ENCODE results near the gene SYMPK.
"Not testable (repeated sequence)": the region's sequence is repeated elsewhere in the genome, so short reads cannot be mapped to it uniquely, and the experiment has no call there.

Gene SYMPK

DNA sequence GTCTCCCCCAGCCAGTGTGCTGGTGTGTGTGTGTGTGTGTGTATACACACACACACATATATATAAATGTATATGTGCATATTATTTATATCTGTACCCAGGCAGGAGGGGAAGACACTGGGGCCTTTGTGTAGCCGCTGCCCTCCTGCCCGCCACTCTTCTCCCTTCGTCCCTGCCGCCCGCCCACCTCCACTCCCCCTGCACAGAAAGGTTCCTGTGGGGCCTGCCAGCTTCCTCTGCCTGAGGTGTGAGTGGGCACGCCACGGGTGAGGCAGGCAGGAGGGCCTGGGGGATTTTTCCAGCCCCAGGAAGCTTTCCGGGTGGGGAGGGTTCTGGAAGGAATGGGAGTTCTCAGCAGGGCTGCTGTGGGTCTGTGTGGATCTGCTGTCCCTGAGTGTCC is 16.1 kb upstream of the SYMPK start:
- H3K27ac ChIP-seq (ENCODE audit: insufficient read depth, low read length, poor library complexity, severe bottlenecking) = no peak overlapping the region
- H3K4me3 ChIP-seq (ENCODE audit: insufficient read depth, low read depth, low read length, poor library complexity, severe bottlenecking) = no peak overlapping the region
- DNase-seq = no peak
- no peaks in the 10 kb centered on the region for H3K27me3 ChIP-seq (replicated peaks; ENCODE audit: control insufficient read depth, insufficient read depth, low read length, poor library complexity, severe bottlenecking)
- H3K9me3 ChIP-seq (ENCODE audit: control insufficient read depth, low read length) = no peaks in the 10 kb centered on the region
- H3K4me1 ChIP-seq (ENCODE audit: control insufficient read depth, insufficient read depth, low read length, poor library complexity, severe bottlenecking) = peaks cover 21% of the 10 kb centered on the region
- no peaks in the 10 kb centered on the region for H3K36me3 ChIP-seq (ENCODE audit: control insufficient read depth, insufficient read depth, low read length)

DNA sequence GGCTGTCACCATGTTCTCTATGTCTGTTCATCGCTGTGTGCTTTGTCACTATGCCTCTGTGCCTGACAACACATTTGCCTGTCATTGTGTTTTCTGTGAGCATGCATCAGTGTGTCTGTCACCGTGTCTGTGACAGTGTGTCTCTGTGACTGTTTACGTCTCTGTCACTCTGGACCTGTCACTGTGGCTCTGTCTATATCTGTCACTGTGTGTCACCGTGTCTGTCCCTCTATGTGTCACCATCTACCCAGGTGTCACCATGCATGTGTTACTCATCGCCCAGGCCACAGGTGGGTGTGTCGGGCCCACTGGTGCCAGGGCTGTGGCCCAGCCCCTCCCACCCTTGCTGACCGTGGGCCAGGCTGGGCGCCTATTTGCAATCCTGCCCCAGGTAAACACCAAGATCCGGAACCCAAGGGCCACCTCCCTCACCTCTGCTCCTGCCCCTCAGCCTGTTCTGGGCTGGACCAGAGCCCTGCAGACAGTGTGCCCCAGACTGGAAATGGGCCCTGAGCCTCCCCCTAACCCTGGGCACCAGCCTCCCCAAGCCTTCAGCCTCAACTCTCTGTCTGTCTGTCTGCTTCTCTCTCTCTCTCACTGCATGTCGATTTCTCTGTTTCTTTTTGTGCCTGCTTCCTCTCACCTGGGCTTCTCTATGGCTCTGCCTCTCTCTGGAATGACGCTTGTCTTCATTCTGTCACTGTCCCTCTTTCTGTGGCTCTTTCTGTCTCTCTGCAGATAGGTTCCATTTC is 15.3 kb upstream of the SYMPK start:
- no peaks in the 10 kb centered on the region for H3K27me3 ChIP-seq (replicated peaks; ENCODE audit: control insufficient read depth, insufficient read depth, low read length, poor library complexity, severe bottlenecking)
- H3K4me1 ChIP-seq (ENCODE audit: control insufficient read depth, insufficient read depth, low read length, poor library complexity, severe bottlenecking) = peaks cover 16% of the 10 kb centered on the region
- no peak for DNase-seq
- H3K4me3 ChIP-seq (ENCODE audit: insufficient read depth, low read depth, low read length, poor library complexity, severe bottlenecking) = no peak overlapping the region
- H3K27ac ChIP-seq (ENCODE audit: insufficient read depth, low read length, poor library complexity, severe bottlenecking) = no peak overlapping the region
- H3K36me3 ChIP-seq (ENCODE audit: control insufficient read depth, insufficient read depth, low read length) = no peaks in the 10 kb centered on the region
- H3K9me3 ChIP-seq (ENCODE audit: control insufficient read depth, low read length) = no peaks in the 10 kb centered on the region

DNA sequence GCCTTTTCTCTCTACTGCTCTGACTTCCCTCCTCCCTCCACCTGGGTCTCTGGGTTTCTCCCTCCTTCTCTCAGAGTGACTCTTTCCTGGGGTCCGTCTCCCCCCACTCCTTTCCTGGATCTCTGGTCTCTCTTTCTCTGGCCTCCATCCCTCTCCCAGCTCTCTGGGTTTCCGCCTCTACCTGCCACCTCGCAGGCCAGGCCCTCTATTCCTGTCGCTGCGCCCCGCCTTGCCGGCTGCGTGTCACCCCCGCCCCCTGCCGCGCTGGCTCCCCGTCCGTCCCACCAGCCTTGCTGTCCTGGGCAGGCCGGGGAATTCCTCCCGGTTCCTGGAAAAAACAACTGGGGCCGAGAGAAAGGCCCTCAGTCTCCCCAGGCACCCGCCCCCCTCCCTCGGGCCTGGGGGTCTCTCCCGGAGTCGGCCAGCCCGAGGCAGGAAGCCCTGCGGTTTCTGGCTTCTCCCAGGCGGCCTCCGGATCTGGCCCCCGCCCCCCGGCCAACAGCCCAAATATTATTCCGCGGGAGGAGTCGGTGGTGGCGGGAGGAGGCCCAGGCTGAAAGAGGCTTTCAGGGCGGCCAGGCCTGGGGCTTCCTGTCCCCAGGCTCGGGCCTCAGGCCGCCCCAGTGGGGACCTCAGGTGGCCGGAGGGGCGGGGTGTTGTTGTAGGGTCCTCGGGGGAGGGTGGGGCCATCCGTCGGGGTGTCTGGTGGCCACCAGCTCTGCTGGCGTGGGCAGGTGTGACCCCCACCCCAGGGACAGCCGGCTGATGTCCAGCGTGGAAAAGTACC is 13.7 kb upstream of the SYMPK start:
- H3K27me3 ChIP-seq (replicated peaks; ENCODE audit: control insufficient read depth, insufficient read depth, low read length, poor library complexity, severe bottlenecking) = no peaks in the 10 kb centered on the region
- H3K27ac ChIP-seq (ENCODE audit: insufficient read depth, low read length, poor library complexity, severe bottlenecking) = peak overlapping the region; percentile 21
- DNase-seq = no peak
- H3K4me3 ChIP-seq (ENCODE audit: insufficient read depth, low read depth, low read length, poor library complexity, severe bottlenecking) = peak overlapping the region; percentile 15
- peaks cover 8% of the 10 kb centered on the region for H3K4me1 ChIP-seq (ENCODE audit: control insufficient read depth, insufficient read depth, low read length, poor library complexity, severe bottlenecking)
- no peaks in the 10 kb centered on the region for H3K9me3 ChIP-seq (ENCODE audit: control insufficient read depth, low read length)
- H3K36me3 ChIP-seq (ENCODE audit: control insufficient read depth, insufficient read depth, low read length) = no peaks in the 10 kb centered on the region

DNA sequence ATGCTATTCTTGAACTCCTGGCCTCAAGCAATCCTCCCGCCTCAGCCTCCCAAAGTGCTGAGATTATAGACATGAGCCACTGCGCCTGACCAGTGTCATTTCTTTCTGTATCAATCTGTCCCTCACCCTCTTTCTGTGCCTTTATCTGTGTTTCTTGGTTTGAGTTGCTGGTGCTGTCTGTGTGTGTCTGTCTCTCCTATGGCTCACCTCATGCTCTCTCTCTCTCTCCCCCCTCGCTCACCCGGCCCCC is 13.1 kb upstream of the SYMPK start:
- no peak for DNase-seq
- H3K27me3 ChIP-seq (replicated peaks; ENCODE audit: control insufficient read depth, insufficient read depth, low read length, poor library complexity, severe bottlenecking) = no peaks in the 10 kb centered on the region

DNA sequence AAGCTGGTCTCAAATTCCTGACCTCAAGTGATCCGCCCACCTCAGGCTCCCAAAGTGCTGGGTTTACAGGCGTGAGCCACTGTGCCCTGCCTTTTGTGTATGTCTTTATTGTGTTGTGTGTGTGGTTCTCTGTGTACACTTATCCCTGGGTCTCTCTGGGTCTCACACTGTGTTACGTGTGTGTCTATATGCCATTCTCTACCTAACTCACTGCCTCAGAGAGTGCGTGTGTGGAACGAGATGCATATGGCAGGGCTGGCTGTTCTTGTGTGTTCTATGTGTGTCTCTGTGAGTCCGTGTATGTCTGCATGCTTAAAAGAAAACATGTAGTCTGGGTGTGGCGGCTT is 11.6 kb upstream of the SYMPK start:
- Histone ChIP-seq H3K27me3 (replicated peaks; ENCODE audit: control insufficient read depth, insufficient read depth, low read length, poor library complexity, severe bottlenecking) (no peaks in the 10 kb centered on the region), H3K4me3 (ENCODE audit: insufficient read depth, low read depth, low read length, poor library complexity, severe bottlenecking) (no peak overlapping the region), H3K27ac (ENCODE audit: insufficient read depth, low read length, poor library complexity, severe bottlenecking) (no peak overlapping the region), H3K9me3 (ENCODE audit: control insufficient read depth, low read length) (no peaks in the 10 kb centered on the region), H3K36me3 (ENCODE audit: control insufficient read depth, insufficient read depth, low read length) (no peaks in the 10 kb centered on the region), H3K4me1 (ENCODE audit: control insufficient read depth, insufficient read depth, low read length, poor library complexity, severe bottlenecking) (peaks cover 8% of the 10 kb centered on the region)
- DNase-seq = no peak

More for the DNA sequence above, 13.1 kb upstream of the SYMPK start:
- no peak overlapping the region for H3K27ac ChIP-seq (ENCODE audit: insufficient read depth, low read length, poor library complexity, severe bottlenecking)
- H3K4me1 ChIP-seq (ENCODE audit: control insufficient read depth, insufficient read depth, low read length, poor library complexity, severe bottlenecking) = peaks cover 8% of the 10 kb centered on the region
- H3K36me3 ChIP-seq (ENCODE audit: control insufficient read depth, insufficient read depth, low read length) = no peaks in the 10 kb centered on the region
- peak overlapping the region; percentile 15 for H3K4me3 ChIP-seq (ENCODE audit: insufficient read depth, low read depth, low read length, poor library complexity, severe bottlenecking)
- no peaks in the 10 kb centered on the region for H3K9me3 ChIP-seq (ENCODE audit: control insufficient read depth, low read length)

DNA sequence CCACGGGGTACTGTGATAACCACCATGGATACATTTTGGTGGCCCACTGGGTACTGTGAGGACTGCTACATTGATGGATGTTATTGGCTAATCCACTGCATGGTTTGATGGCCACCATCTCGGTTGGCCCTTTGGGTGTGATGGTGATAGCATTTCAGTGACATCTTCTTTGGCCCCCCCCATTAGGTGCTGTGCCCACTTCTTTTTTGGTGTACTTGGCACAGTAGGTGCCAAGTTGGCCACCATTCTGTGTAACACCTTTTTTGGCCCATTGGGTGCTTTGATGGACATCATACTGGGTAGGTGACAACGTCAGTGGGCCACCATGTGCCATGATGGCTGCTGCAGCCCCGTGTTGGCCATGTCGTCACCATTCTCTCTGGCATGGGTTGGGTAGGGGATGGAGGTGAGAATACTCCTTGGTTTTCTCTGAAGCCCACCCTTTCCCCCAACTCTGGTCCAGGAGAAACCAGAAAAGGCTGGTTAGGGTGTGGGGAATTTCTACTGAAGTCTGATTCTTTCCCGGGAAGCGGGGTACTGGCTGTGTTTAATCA is 10.3 kb upstream of the SYMPK start:
- Histone ChIP-seq H3K9me3 (ENCODE audit: control insufficient read depth, low read length) (no peaks in the 10 kb centered on the region), H3K4me3 (ENCODE audit: insufficient read depth, low read depth, low read length, poor library complexity, severe bottlenecking) (no peak overlapping the region), H3K36me3 (ENCODE audit: control insufficient read depth, insufficient read depth, low read length) (no peaks in the 10 kb centered on the region), H3K27ac (ENCODE audit: insufficient read depth, low read length, poor library complexity, severe bottlenecking) (no peak overlapping the region), H3K27me3 (replicated peaks; ENCODE audit: control insufficient read depth, insufficient read depth, low read length, poor library complexity, severe bottlenecking) (no peaks in the 10 kb centered on the region), H3K4me1 (ENCODE audit: control insufficient read depth, insufficient read depth, low read length, poor library complexity, severe bottlenecking) (peaks cover 8% of the 10 kb centered on the region)
- DNase-seq = no peak

DNA sequence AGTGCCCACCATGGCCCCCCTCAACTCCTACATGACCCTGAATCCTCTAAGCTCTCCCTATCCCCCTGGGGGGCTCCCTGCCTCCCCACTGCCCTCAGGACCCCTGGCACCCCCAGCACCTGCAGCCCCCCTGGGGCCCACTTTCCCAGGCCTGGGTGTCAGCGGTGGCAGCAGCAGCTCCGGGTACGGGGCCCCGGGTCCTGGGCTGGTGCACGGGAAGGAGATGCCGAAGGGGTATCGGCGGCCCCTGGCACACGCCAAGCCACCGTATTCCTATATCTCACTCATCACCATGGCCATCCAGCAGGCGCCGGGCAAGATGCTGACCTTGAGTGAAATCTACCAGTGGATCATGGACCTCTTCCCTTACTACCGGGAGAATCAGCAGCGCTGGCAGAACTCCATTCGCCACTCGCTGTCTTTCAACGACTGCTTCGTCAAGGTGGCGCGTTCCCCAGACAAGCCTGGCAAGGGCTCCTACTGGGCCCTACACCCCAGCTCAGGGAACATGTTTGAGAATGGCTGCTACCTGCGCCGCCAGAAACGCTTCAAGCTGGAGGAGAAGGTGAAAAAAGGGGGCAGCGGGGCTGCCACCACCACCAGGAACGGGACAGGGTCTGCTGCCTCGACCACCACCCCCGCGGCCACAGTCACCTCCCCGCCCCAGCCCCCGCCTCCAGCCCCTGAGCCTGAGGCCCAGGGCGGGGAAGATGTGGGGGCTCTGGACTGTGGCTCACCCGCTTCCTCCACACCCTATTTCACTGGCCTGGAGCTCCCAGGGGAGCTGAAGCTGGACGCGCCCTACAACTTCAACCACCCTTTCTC is 9.4 kb upstream of the SYMPK start:
- no peak for DNase-seq
- no peak overlapping the region for H3K27ac ChIP-seq (ENCODE audit: insufficient read depth, low read length, poor library complexity, severe bottlenecking)
- H3K9me3 ChIP-seq (ENCODE audit: control insufficient read depth, low read length) = no peaks in the 10 kb centered on the region
- H3K4me1 ChIP-seq (ENCODE audit: control insufficient read depth, insufficient read depth, low read length, poor library complexity, severe bottlenecking) = peaks cover 8% of the 10 kb centered on the region
- no peaks in the 10 kb centered on the region for H3K27me3 ChIP-seq (replicated peaks; ENCODE audit: control insufficient read depth, insufficient read depth, low read length, poor library complexity, severe bottlenecking)
- no peak overlapping the region for H3K4me3 ChIP-seq (ENCODE audit: insufficient read depth, low read depth, low read length, poor library complexity, severe bottlenecking)
- H3K36me3 ChIP-seq (ENCODE audit: control insufficient read depth, insufficient read depth, low read length) = no peaks in the 10 kb centered on the region

DNA sequence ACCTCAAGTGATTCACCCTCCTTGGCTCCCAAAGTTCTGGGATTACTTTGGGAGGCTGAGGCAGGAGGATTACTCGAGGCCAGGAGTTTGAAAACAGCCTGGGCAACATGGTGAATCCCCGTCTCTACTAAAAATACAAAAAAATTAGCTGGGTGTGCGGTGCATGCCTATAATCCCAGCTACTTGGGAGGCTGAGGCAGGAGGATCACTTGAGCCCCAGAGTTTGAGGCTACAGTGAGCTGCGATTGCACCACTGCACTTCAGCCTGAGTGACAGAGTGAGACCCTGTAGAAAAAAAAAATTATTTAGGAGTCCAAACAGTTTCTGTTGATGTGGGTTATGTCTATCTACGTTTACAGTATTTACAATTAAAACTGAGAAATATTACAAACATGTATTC is 7.9 kb upstream of the SYMPK start:
- Histone ChIP-seq H3K36me3 (ENCODE audit: control insufficient read depth, insufficient read depth, low read length) (no peaks in the 10 kb centered on the region), H3K9me3 (ENCODE audit: control insufficient read depth, low read length) (no peaks in the 10 kb centered on the region), H3K27me3 (replicated peaks; ENCODE audit: control insufficient read depth, insufficient read depth, low read length, poor library complexity, severe bottlenecking) (no peaks in the 10 kb centered on the region), H3K4me1 (ENCODE audit: control insufficient read depth, insufficient read depth, low read length, poor library complexity, severe bottlenecking) (no peaks in the 10 kb centered on the region), H3K4me3 (ENCODE audit: insufficient read depth, low read depth, low read length, poor library complexity, severe bottlenecking) (no peak overlapping the region), H3K27ac (ENCODE audit: insufficient read depth, low read length, poor library complexity, severe bottlenecking) (no peak overlapping the region)
- DNase-seq = no peak

DNA sequence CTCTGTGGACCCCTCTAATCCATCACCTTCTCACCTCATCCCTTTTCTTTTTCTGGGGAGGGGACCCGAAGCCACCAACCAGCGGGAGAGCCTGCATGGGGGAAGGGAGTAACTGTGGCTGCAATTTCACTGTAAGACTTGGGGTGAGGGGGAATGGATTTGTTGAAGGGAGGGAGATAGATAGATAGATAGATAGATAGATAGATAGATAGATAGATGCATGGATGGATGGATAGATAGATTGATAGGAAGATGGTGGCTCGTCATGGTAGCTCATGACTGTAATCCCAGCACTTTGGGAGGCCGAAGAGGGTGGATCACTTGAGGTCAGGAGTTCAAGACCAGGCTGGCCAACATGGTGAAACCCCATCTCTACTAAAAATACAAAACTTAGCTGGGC is 4.3 kb upstream of the SYMPK start:
- H3K27me3 ChIP-seq (replicated peaks; ENCODE audit: control insufficient read depth, insufficient read depth, low read length, poor library complexity, severe bottlenecking); DNase-seq: not testable (repeated sequence)

More for the DNA sequence above, 4.3 kb upstream of the SYMPK start:
- not testable (repeated sequence) for H3K9me3 ChIP-seq (ENCODE audit: control insufficient read depth, low read length); H3K4me3 ChIP-seq (ENCODE audit: insufficient read depth, low read depth, low read length, poor library complexity, severe bottlenecking); H3K27ac ChIP-seq (ENCODE audit: insufficient read depth, low read length, poor library complexity, severe bottlenecking); H3K36me3 ChIP-seq (ENCODE audit: control insufficient read depth, insufficient read depth, low read length)
- peaks cover 15% of the 10 kb centered on the region for H3K4me1 ChIP-seq (ENCODE audit: control insufficient read depth, insufficient read depth, low read length, poor library complexity, severe bottlenecking)

All from effector memory CD4-positive, alpha-beta T cell (primary cell).